ENCODE data around the gene TATDN2. TPM values are rescaled to one million over a fixed set of nuclear protein-coding genes. Genes with fewer than 3 reads are reported as not detected.
"Not testable (repeated sequence)": the region's sequence is repeated elsewhere in the genome, so short reads cannot be mapped to it uniquely, and the experiment has no call there.

TATDN2 gene
- total RNA-seq, 1 donor from 2014 or later = 8.9 TPM

DNA sequence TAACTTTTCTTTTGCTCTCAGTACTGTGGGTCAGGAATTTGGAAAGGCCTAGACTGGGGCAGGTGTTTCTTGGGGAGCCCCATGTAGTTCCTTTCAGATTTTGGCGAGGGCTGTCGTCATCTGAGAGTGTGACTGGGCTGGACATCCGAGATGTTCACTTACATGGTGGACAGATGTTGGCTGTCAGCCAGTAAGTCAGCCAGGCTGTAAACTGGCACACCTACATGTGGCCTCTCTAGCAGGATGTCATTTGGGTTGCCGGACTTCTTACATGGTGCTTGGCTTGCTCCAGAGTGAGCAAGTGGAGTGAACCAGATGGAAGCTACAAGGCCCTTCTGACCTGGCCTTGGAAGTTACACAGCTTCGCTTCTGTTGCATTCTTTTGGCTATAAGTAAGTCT lies 20.7 kb downstream of the TATDN2 start:
- DNase-seq (ENCODE audit: low read depth) = peak; percentile 48

- no peak for DNase-seq (ENCODE audit: low read depth)
These were observed 21.2 kb downstream of the TATDN2 start for GRCh38 chr3:10269443-10269842.

DNA sequence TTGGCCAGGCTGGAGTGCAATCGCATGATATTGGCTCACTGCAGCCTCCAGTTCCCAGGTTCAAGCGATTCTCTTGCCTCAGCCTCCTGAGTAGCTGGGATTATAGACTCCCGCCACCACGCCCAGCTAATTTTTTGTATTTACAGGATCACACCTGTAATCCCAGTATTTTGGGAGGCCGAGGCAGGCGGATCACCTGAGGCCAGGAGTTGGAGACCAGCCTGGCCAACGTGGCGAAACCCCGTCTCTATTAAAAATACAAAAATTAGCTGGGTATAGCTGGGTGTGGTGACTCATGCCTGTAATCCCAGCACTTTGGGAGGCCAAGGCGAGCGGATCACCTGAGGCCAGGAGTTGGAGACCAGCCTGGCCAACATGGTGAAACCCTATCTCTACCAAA lies 24.2 kb downstream of the TATDN2 start:
- not testable (repeated sequence) for DNase-seq (ENCODE audit: low read depth)

- DNase-seq (ENCODE audit: low read depth) = no peak
These were observed 24.7 kb downstream of the TATDN2 start for GRCh38 chr3:10272977-10273376.

GRCh38 chr3:10273702-10274305 lies 25.5 kb downstream of the TATDN2 start:
- peak; percentile 17 for DNase-seq (ENCODE audit: low read depth)

DNA sequence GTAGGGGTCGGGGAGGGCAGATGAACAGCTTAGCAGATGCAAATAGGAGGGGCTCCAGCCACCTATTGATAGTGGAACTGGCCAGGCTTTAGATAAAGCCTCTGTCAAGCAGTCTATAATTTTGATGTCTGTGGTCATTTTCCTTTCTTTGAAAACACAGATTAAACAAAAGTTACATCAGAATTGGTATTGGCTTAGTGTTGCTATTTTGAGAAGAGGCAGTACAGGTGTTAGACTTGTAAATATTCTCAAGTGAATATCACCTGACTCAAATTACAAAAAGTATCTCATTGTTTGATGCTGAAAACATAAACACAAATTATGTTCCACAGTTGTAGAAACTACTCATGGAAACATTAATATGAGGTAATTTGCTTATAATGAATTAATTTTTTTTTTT lies 26.3 kb downstream of the TATDN2 start:
- DNase-seq (ENCODE audit: low read depth) = no peak

- DNase-seq (ENCODE audit: low read depth) = no peak
These were observed 28.9 kb downstream of the TATDN2 start for GRCh38 chr3:10277115-10277625.

- no peak for DNase-seq (ENCODE audit: low read depth)
These were observed 30.2 kb downstream of the TATDN2 start for GRCh38 chr3:10278501-10278900.

DNA sequence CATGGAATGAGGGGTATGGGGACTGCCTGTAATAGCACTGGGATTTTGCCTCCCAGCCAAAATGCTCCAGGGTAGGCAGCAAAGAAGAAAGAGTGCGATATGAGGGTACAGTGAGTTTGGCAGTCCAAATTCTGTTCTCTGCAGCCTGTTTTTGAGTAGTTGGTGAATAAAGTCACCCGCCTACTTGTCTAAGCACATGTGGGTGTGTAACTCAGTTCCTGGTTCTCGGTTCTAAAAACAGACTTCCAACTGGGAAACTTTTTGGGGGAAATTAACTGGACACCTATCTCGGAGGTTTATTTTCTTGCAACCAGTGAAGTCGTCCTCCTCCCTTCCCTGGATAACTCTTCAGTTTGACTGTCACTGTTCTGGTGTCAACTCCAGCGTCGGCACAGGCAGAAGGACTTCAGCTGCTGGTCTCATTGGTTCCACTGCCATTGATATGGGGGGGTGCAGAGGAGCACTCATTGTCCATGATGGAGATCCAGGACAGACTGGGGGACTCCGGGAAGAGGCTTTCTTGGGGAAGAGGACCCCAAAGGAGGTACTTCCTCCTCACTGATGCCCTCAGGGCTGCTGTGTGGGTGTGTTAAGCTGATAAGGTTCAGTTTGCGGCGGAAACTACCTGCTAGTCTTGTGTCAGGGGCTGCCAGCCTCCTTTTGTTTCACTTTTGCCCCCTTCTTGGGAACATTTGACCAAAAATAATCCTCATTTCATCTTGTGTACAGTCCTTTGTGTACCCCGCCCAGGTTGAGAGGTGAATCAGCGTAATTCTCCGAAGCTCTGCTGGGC lies 31.3 kb downstream of the TATDN2 start:
- DNase-seq (ENCODE audit: low read depth) = no peak

DNA sequence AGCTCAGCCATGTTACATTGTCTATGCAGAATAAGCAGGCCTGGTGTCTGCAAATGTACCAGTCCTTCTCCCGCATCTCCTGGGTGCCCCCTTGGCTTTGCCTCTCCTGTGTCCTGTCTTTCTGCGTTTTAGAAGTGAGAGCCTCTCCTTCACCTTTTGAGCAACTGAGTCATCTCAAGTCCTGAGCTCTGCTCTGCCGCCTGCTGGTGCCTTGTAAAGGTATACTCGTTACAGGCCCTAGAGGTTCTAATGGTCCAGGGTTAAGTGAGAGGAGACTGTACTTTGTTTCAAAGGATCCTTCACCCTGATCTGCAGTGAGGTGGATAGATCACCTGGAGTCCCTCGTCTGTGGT lies 31.9 kb downstream of the TATDN2 start:
- no peak for DNase-seq (ENCODE audit: low read depth)

- DNase-seq (ENCODE audit: low read depth) = no peak
These were observed 32.3 kb downstream of the TATDN2 start for GRCh38 chr3:10280571-10280970.

DNA sequence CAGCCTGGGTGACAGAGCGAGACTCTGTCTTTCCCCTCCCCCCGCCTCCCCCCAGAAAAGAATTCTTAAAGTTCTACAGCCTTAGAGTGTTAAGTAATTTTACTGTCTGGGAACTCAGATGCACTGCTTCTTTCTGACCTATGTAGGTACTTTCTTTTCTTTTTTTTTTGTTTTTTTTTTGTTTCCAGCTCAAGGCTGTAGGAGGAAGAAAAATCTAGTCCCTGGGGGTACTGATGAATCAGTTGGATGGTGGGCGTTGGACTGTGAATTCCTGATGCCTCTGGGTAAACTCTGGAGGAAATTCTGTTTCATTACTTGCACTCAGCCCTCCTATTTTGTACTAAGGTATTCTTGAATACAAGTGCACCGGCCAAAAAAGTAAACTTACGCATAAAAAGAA lies 33.7 kb downstream of the TATDN2 start:
- DNase-seq (ENCODE audit: low read depth) = no peak

- DNase-seq (ENCODE audit: low read depth) = no peak
These were observed 35.4 kb downstream of the TATDN2 start for GRCh38 chr3:10283638-10284037.

DNA sequence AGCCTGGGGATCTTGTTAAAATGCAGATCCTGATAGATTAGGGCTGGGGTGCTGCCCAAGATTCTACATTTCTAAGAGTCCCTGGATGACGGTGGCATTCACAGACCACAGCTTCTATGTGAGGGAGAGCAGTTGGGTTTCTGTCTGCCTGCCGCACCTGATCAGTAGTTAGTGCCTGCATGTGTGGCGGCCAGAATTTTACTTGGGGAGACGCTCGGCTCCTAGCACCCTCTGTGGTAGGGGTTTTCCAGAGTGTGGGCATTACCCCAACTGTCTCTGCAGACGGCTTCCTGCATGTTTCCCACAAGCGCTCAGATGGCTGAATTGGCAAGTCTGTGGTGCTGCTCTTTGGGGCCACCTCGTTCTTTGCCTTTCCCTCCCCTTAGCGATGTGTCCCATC lies 36.2 kb downstream of the TATDN2 start:
- DNase-seq (ENCODE audit: low read depth) = no peak

GRCh38 chr3:10285272-10286132 lies 37.2 kb downstream of the TATDN2 start:
- DNase-seq (ENCODE audit: low read depth) = no peak

GRCh38 chr3:10286133-10286524 lies 37.9 kb downstream of the TATDN2 start:
- no peak for DNase-seq (ENCODE audit: low read depth)

DNA sequence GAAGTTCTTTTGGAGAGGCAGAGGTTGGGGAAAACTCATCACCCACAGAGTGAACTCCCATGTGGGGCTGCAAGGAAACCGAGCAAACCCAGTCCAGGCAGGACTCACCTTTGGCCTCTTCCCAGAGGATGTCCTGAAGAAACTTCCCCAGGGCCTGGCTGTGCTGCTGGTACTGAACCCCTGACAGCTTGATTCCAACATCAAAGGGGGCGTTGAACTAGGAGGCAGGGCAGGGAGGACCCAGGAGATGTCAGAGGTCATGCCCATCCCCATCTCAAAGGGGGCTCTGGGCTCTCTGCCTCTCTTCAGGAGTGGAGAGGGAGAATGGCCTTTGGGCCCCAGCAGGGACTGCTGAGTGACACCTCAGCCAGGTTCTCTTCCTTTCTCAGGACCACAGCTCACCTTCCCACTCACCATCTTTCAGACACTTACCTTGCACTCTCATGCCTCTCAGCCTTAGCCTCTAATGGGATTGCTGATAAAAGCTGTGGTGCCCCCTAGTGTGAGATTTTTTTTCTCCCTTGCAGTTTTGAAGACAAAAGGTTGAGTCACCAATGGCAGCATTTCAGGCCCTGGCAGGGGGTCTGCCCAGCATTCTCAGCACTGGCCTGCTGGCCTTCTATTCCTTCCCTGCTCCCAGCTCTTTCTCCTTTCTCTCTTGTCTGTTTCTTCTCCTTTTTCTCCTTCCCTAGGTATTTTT lies 38.5 kb downstream of the TATDN2 start:
- peak; percentile 84 for DNase-seq (ENCODE audit: low read depth)

- DNase-seq (ENCODE audit: low read depth) = no peak
These were observed 39.8 kb downstream of the TATDN2 start for GRCh38 chr3:10287936-10288574.

DNA sequence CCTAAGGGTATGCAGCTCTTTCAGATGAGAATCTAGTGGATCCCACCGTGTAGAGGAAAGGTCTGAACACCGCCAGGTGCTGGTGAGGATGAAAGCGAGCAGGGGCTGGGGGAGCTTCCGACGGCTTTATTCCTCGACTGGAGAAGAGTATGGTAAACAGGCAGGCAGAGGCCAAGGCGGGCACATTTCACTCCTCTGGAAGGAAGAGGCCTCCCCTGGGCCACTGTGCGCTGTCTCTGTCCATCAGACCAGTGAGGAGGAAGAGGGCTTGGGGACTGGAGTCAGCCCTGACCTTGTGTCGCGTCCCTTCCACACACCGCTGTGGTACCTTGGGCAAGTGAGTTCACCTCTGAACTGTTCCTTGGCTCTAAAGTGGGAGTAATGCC lies 40.3 kb downstream of the TATDN2 start:
- DNase-seq (ENCODE audit: low read depth) = no peak

GRCh38 chr3:10289077-10289476 lies 40.8 kb downstream of the TATDN2 start:
- DNase-seq (ENCODE audit: low read depth) = no peak
